GM12874 (cell line): ENCODE data around the gene RPS6KL1.

Experiments
- CTCF ChIP-seq: IDR thresholded peaks from 2 replicates; pipeline ENCODE4 v1.5.1; 2011; ENCODE audit warnings: low read depth, mild to moderate bottlenecking, control low read depth, low read length, moderate library complexity; ENCODE audit not compliant: insufficient read depth

The RPS6KL1 gene

DNA sequence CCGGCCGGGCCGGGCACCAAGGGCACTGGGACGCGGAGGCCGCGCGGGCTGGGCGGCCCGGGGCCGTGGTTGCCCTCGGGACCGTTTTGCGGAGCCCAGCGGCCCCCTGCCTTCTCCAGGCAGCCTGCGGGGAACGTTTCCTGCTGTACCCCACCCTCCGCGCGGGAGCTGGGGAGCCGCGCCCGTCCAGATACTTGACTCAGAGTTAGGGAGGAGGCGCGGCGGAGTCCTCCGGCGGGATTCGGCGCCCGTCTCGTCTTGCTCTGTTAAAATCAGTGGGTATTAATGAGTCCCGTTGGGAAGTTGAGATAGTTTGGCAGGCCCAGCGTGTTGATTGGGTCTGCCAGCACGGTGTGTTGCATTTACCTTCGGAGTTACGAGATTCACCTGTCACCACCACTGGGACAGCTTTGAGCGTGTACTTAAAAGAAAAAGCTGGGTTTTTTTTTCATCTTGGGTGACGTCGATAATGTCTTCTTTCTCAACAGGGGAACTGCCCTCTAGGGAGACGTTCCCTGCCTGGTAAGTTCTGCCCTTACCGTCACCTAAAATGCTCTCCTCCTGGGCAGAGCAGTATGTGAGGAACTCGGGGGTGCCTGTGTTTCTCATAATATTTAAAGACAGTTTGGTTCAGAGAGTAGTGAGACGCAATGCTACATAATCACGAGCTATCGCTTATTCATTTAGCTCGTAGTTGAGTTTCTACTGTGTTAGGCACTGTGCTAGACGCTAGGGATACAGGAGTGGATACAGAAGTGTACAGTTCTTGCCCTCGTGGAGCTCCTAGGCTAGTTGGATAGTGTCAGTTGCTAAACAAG is 40.7 kb downstream of the RPS6KL1 start:
- no peak for TF ChIP-seq CTCF

- no peak for TF ChIP-seq CTCF
Observed at GRCh38 chr14:74881431-74882102, 41.5 kb downstream of the RPS6KL1 start, which contains the start of gene DLST. DLST (plus strand) TSS chr14:74881916; CDS start chr14:74881954, 38 bp downstream.

DNA sequence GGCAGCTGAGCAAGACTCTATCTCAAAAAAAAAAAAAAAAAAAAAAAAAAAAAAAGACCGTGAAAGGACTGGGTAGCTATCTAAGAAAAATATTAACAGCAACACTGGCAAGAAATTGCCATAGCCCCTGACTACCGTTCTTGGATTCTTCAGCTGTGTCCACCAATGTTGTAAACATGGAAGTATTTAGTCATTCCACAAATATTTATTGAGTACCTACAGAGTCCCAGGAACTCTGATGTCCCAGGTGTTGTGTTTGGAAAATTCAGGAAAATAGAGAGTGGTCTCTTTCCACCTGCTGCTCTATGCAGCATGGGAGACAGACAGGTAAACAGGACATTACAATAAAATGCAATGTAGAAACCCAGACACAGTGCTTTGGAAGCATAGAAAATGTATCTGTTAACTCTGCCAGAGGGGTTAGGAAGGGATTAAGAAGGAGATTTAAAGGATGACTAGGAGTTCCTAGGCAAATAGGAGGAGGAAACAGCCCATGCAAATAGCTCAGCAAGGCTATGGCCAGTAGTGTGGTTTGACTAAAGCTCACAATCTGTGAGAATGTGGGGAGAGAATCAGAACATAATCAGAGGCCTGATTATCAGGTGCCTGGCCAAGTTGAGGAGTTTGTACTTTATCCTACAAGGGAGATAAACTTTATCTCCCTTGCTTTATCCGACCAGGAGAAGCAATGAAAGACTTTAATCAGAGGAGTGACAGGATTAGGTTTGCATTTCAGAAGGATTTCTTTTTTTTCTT is 43.5 kb downstream of the RPS6KL1 start:
- TF ChIP-seq CTCF = no peak

- no peak for TF ChIP-seq CTCF
Observed at GRCh38 chr14:74875941-74876913, 46.8 kb downstream of the RPS6KL1 start, which contains the start of gene PROX2. PROX2 (minus strand) TSS chr14:74876145; CDS start chr14:74863834, 12,311 bp downstream.

GRCh38 chr14:74875204-74875603 is 47.9 kb downstream of the RPS6KL1 start:
- no peak for TF ChIP-seq CTCF

DNA sequence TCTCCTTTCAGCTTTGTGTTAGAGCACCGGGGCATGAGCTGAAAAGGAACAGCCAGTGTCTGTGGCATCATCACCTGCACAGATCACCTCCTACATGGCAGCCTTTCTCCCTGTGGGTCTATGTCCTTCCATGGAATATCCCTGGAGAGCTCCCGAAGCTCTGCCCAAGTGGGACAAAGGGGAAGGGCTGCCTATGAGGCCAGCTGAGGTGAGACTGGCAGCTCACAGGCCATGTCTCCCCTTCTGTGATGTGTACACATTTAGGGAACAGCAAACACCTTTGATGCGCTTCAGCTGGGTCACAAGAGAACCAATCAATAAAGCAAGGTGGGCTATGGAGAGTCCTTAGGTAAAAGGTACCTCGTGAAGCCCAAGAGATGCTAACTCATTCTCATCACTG is 51.2 kb downstream of the RPS6KL1 start:
- TF ChIP-seq CTCF = no peak
